Transverse colon (tissue), 4 donors: ENCODE results near the gene C1QL4.

Source experiments
- CTCF ChIP-seq, 5 experiments: fragments of 200-600 bp in 3 of 5; fragments of 450-650 bp in 2 of 5; sonication (generic) in 3 of 5; IDR thresholded peaks; 1 replicate in 2 of 5; 2 replicates in 3 of 5; pipeline ENCODE4 v1.5.1; 2016 to 2017; ENCODE audit warnings: antibody characterized with exemption in 5 of 5, inconsistent platforms in 3 of 5, mild to moderate bottlenecking in 2 of 5, moderate library complexity in 1 of 5
- EP300 ChIP-seq: sonication (generic); formaldehyde crosslinking; IDR thresholded peaks from one replicate; pipeline ENCODE4 v1.6.1; 2017; ENCODE audit warnings: antibody characterized with exemption, low read depth
- POLR2A ChIP-seq: fragments of 450-650 bp; IDR thresholded peaks from one replicate; pipeline ENCODE4 v1.6.1; 2016; ENCODE audit warnings: antibody characterized with exemption, mild to moderate bottlenecking, moderate library complexity
- POLR2AphosphoS5 ChIP-seq, 3 donors: sonication (generic); formaldehyde crosslinking; IDR thresholded peaks; one replicate each; pipeline ENCODE4 v1.6.1; 2016; ENCODE audit warnings: antibody characterized with exemption in 3 of 3

GRCh38 chr12:49347311-49348193, 10.6 kb upstream of the C1QL4 start:
- TF ChIP-seq CTCF (IDR thresholded peaks at IDR 0.05) (peak; percentile 93 to 97 (median 97)), POLR2A (peak; percentile 78), EP300 (no peak), POLR2AphosphoS5 (IDR thresholded peaks at IDR 0.05) (peak; percentile 62 to 89 (median 85))
